Stimulated activated CD8-positive, alpha-beta memory T cell treated with anti-CD3 and anti-CD28 coated beads, Interleukin-12 subunit alpha, Interleukin-12 subunit beta, amount 100 ng/mL, for 24 hours (primary cell): ENCODE results near the gene RNF26.

Experiments
- DNase-seq: peaks from one replicate; pipeline ENCODE4 v3.0.0-alpha.2; 2020; ENCODE audit errors: extremely low read depth

The RNF26 gene

DNA sequence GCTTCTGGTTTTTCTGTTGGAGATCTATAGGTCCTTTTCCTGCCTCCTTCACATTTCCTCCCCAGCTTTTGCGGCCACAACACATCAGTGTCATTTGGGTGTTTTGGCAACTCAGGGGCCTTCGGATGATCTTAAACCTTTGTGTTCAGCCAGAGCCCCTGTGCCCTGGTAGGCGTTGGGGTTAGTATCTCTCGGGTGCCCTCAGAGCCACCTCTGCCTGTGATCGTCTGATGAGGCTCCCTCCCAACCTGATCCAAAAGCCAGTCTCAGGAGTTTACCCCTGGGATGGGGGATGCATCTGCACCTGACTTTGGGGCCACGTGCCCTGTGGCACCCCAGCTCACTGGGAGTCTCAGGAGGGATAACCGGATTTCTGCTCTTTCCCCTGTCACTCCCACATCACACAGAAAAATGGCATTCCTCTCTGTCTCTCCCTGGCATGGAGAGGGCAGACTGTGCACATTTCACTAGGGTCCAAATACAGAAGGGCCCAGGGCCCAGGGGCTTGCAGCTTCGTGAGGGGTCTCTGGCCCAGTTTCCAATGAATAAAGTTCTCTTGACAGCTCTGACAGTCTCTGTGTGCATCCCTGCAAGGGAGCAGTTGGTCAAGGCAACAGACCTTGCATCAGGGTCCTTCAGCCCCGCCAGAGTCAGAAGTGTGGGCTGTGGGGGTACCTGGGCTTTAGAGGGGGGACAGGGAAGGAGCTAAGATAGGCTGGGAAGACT, 2.6 kb downstream of the RNF26 start:
- DNase-seq = no peak

DNA sequence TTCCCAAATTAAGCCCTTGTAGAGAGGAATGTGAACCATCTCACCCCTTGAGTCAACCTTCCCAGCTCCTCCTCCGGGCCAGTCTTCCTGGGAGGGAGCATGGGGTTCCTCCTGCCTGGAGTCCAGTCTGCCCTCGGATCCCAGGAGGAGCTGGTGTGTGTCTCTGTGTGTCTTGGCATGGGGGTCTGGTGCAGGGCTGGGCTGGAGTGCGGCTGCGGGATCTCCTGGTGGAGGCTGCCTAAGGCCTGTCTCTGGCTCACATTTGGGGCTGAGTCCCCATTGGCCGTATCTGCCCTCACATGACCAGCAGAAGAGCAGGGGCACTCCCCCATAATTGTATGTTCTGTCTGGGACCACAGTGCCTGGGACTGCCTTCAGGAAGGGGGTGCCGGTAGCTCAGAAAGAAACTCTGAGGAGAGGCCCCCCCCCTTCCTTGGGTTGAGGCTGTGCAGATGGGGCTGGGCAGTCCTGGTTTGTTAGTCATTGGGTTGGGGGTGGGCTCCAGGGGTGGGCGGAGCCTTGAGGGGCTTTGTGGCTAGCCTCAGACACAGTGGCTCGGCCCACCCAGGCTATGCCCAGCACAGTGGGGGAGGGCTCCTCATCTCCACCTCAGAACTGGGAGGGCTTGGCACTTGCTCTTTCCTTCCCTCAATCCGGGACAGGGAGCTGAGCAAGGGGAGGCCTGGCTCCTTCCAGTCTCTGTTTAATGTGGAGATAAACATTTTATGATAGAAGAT, 3.4 kb downstream of the RNF26 start:
- DNase-seq = no peak

DNA sequence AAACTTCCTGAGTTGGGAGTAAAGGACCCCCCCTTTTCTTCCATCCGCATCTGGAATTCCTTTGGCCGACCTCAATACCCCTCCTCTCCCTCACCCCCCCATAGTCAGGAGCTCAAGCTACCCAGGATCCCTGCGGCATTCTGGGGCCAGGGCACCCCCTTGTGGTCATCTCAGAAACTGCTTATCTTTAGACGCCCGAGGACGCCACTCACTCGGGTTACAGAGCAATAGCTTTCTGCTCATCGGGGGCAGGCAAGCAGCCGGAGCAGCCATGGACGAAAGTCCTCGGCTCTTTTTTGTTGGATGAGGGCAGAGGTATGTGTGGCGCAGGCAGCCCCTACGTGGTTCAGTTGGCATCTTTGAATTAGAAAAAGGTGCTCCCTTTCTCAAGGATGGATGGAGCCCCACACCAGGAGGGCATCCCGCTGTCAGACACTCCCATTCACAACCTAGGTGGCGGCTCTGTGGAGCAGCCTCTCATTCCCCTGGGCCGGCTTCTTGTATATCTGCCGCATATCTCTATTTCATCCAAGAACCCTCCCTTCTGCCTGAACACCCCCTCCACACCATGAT, 4.1 kb downstream of the RNF26 start:
- no peak for DNase-seq

DNA sequence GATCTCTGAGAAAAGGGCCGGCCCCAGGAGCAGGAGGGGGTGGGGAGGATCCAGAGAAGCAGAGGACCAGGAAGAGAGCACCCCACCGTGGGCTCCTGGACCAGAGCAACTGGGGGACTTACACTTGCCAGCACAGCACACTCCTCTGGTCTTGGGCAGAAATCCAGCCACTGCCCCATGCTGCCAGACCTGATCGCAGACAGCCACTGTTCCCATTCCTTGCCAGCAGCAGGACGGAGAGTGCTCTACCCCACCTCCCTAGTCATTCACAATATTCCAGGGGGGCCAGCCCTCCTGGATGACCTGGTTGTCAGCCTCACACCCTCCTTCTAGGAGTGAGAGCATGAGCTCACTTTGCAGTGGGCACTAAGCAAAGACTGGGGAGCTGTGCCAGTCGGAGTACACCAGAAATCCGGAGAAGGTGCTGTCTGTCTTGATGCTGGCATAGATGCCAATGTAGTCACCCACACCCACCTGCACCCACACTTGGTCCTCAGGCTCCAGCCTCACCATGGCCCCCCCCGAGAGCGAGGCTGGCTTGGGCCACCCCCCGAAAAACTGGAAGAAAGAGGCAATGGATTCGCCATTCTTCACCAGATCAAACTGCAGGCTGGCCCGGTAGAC, 4.8 kb downstream of the RNF26 start:
- no peak for DNase-seq

DNA sequence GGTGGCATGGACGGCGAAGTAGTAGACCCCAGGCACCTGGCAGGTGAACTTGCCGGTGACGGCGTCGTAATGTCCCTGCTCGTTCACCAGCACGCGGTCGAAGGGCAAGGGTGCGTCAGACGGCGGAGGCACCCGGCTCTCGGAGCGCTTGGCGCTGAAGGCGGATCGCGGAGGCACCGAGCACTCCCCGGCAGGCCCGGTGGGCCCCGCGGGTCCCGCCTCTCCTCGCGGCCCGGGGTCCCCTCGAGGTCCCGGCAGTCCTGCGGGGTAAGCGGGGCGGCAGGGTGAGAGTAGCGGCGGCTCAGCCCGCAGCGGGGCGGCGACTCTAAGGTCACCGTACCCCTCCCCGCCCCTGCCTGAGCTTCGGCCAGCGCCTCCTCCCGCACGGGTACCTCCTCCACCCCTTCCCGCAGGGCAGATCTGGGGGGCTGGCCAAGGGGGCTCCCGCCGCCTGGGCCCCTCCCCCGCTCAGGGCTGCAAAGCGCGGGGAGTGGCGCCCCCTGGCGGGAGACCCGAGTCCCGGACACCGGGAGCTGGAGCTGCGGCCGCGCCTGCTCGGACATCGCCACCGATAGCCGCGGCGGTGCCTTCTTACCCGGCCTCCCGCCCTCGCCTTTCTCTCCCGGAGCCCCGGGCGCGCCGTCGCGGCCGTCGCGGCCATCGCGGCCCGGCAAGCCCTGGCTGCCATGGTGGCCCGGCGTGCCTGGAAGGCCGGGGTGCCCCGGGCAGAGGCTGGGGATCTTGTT, 5.4 kb downstream of the RNF26 start:
- no peak for DNase-seq

DNA sequence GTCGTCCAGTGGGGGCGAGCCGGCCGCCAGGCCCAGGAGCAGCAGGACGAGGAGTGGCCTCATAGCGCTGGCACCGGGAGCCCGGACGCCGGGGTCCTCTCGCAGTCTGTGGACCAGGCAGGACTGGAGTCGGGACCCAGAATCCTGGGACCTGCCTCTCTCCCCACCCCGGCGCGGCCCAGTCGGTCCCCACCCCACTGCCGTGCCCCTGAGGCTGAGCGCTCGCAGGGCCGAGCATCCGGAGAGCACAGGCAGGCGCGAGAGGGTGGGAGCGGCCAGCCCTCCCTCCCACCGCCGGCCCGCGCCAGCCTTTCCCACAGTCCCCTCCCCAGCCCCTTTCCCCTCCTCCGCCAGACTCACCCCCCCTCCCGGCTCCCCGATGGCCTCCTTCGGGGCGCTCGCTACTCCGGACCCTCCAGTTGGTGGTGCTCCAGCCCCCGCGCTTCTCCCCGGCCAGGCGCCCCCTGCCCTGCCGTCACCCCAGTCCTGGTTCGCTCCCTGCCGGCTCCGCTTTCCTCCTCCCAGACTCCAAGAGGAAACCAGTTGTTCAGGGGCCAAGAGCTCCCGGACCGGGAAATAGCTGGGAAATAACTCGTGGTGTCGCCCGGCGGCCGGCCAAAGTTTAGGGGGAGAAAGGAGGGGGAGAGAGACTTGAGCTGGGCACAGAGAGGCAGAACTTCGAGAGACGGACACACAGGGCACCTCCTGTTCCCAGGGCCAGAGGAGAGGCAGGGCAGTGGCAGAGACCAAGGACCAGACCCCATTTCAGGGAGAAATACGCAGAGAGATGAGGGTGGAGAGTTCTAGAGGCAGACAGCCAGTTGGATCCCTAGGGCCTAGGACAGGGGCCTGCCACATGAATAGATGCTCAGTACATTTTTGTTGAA, 6.3 kb downstream of the RNF26 start, which contains the start of gene C1QTNF5:
Gene C1QTNF5 (minus strand): TSS at position 549 of the 887 bp plus-strand sequence. CDS start 486 bp downstream, at position 63.
- no peak for DNase-seq

DNA sequence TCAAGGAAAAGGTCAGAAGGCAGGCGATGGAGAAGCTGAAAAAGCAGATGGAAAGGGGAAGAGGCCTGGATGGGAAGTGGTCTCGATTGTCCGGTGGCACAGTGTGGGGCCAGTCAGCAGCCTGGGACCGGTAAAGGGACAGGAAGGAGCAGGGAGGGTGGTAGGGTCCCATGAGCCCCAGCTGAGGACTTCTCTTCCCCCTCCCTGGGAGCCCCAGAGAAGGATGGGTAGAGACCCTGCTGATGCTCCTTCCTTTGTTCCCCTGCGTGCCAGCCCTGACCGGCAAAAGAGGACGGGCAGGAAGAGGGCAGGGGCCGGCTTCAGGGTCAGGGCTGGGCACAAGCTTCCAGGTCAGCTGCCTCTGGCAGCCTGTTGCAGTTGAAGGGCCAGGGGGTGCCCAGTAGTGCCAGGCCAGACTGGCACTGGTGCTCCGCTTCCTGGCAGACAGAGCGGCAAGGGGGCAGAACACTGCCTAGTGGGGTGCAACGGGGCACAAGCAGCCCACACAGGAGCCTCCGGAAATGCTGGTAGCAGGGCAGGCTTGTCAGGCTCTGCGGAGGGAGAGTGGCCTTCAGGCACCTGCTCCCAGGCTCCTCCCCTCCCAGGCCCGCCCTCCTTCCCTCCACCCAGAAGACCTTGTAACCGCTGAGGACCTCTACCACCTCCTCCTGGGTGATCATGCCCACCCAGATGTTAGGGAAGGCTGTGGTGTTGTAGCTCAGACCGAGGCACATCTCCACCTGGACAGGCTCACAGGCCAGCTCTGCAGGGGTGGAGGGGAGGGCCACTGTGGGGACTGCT, 7.1 kb downstream of the RNF26 start:
- DNase-seq = no peak

DNA sequence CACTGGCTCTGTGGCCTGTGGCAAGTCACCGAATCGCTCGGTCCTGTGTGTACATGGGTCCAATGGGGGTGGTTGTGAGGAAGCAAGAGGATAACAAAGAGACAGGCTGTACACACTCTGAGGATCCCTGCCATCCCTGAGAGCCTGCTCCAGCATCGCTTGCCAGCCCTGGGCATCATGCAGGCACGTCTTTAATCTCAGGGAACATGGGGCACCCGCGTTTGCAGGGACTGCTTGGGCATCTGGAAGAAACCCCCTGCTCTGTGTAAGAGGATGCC, 7.6 kb downstream of the RNF26 start:
- DNase-seq = no peak

DNA sequence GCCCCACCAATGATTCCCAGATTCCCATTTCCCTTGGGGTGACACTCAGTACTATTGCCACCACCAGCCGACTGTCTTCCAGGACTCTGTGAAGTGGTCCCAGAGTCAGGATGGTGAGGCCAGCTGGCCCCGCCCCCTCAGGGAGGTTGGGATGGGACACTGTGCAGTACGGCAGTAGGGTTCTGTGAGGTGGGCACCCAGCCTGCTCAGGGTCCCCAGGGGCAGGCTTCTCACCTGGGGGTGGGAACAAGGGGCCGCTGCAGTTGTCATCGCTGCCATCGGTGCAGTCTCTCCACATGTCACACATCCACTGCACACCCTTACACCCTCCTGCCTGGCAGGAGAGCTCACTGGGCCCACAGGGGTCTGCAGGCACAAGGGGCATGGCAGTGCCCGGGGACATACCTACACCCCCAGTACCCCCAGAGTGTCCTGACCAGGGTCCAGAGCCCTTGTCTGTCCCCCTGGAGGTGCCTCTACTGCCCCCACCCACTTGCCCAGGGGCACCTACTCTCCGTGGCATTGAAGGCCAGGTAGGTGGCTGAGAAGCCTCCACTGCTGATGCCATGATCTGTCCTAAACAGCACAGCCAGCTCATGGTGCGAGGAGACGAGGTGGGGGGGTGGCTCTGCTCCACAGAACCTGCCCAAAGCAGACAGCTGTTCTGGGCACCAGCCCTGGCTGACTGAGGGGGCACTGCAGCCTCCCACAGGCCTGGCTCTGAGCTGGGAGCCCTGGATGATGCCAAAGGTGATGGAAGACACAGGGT, 8.2 kb downstream of the RNF26 start:
- no peak for DNase-seq

DNA sequence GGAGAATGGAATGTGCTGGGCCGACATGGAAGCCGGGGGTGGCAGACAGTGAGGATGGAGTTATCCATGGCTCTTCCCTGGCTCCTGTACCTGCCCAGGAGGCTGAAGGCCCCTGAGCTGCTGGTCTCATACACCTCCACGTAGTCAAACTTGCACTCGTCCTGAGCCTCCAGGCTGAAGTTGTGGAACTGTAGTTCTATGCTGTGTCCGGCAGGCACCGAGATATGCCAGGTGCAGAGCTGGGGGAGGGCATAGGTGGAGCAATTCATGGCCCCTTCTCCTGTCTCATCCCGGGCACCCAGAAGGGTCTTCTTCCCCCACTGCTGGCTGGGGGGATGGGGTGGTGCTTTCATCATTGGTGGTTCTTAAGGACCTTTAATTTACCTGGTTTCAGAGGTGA, 9.4 kb downstream of the RNF26 start:
- DNase-seq = no peak

DNA sequence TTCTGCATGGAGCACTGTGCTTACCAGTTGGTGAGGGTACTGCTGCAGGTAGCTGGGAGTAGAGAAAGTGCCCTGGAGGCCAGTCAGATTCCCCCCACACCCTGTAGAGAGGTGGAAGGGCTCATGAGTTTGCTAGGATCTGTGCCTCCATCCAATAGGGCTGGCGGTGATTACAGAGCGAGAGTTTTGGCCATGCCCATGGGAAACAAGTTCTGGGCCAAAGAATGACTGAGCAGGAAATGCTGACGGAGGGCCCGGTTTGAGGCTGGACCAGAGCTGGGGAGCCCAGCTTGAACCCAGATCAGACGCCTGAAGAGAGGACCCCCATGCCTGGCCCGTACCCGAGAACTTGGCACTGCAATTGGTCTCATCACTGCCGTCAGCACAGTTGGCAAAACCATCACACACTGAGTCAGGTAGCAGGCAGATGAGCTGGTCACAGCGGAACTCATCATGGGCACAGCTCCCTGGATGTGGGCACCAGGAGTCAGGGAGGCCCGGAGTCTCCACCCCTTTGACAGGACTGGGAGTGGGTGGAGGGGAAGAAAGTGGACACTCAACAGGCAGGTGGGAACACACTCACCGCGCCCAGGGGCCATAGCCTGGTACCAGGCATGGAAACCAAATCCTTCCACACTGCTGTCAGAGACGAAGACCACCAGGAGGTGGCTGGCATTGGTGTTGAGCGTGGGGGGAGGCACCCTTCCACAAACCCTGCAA, 10.1 kb downstream of the RNF26 start:
- DNase-seq = no peak

DNA sequence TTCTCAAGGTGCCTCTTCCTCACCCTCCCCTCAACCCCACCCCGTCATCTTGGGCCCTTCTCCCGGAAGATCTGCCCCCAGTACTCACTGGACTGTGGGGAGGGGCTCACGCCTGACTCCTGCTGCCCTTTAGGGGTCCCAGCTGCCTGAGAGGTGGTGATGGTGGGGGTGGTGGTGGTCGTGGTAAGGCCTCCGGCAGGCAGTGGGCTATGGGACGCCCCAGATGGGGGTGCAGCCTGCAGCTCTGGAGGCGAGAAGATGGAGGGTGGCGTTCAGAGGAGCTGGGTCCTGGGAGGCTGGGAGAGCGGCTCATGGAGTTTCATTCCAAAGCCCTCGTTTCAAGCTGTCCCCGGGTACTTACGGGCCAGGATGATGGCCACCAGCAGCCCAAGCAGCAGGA, 11.4 kb downstream of the RNF26 start:
- DNase-seq = no peak

DNA sequence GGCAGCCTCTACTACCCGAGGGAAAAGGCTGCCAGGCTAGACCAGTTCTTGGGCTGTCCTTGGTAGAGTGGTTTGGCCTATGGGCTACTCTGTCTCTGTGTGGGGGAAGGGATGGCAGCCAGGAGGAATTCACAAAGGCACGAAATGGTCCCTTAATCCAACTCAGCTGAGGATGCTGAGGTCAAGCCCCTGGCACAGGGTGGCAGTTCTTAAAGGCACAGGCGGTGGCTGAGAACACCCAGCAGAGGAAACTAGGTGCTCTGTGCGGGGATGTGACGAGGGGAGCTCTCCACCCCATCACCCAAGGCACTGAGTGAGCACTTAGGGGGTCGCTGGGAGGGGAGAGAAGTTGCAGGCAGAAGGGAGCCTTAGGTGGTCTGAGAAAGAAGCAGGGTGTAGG, 12.3 kb downstream of the RNF26 start, which contains the start of gene MFRP:
Gene MFRP (minus strand): TSS at position 101 of the 400 bp plus-strand sequence. CDS start 192 bp downstream, outside the sequence.
- DNase-seq = no peak

DNA sequence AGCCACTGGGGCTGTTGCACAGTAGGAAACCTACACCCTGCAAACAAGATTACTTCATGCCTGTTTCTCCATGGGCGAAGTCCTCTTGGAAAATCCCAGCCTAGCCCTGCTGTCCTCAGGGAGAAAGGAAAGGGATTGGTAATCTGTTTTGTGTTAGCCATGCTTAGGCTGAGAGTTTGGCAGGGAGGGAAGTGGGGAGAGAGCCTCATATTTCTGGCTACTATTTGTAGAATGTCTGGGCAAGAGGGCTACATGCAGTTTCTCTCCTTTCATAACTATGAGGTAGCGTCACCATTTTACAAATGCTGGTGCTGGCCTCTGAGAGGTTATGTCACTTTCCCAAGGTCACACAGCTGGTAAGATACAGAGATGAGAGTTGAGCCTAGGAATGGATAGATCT, 12.9 kb downstream of the RNF26 start:
- DNase-seq = no peak

DNA sequence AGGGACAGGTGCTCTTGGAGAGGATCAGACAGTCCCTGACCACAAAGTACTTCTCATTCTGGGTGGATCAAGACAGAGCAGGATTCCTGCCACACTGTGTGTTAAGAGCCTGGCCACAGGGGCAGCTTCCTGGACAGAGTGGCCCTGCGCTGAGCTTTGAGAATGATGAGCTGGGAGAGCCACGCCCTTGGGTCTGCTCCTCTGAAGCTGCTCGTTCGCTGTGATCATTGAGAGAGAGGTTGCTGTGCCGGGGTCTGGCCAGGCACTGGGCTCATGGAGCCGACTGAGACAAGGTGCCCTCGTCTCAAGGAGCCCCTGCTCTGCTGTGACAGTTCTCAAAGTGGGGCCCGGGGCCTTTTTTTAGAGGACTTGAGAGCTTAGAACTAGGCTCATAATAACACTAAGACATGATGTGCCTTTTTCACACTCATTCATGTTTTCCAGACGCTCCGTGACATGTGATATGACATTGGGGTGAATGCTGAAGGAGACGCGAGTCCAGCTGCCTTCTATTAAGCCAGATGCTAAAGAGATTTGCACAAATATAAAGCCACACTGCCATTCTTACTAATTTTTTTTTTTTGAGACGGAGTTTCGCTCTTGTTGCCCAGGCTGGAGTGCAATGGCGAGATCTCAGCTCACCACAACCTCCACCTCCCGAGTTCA, 13.7 kb downstream of the RNF26 start:
- DNase-seq = no peak

DNA sequence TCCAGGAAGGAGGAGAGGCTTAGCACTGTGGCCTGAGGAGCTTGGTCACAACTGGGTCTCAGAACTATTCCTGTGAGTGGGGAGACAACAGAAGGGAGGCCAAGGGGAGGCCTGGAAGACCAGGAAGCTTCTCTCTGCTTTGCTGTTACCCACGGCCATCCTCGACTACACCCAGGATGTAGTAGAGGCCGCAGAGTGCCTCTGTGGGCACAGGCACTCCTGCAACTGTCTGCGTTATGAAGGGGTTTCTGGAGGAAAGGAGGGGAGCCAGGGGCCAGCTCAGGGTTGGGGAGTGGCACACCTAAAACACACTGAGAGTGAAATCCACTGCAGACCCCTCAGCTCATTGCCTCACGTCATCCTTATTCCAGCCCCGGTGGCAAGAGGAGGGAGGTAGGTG, 16.0 kb downstream of the RNF26 start:
- no peak for DNase-seq

DNA sequence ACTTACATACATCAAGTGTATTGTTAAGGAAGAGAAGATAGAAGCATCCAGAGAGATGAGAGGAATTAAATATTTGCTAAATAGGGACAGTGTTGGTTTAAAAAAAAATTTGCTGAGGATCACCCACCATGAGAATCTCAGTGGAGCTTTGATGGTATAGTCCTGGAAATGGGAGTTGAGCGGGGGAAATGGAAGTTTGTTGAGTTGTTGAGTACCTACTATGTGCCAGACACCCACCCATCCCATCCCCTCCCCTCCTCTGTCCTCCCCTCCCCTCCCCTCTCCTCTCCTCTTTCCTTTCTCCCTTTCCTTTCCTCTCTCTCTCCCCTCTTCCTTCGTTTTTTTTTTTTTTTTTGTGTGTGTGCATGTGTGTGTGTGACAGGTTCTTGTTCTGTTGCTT, 16.9 kb downstream of the RNF26 start:
- no peak for DNase-seq

DNA sequence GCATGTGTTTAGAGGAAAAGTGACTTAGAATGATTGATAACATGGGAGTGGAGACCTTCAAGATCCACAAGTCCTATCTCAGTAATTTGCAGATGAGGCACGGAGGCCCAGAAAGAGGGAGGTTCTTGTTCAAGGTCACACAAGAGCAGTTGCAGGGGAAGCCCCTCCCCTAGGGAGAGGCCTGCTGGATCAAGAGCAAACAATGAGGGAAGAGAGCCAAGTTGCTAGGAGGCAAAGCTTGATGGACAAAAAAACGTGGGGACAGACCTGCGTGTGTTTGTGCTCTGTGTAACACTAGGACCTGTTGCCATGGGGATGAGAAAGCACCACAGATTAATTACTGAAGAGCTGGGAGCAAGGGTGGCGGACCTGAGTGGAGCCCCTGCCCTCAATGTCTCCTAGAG, 18.5 kb downstream of the RNF26 start:
- DNase-seq = no peak
